Measurements from ENCODE around the gene SEMA4G.

SEMA4G gene, protein sequence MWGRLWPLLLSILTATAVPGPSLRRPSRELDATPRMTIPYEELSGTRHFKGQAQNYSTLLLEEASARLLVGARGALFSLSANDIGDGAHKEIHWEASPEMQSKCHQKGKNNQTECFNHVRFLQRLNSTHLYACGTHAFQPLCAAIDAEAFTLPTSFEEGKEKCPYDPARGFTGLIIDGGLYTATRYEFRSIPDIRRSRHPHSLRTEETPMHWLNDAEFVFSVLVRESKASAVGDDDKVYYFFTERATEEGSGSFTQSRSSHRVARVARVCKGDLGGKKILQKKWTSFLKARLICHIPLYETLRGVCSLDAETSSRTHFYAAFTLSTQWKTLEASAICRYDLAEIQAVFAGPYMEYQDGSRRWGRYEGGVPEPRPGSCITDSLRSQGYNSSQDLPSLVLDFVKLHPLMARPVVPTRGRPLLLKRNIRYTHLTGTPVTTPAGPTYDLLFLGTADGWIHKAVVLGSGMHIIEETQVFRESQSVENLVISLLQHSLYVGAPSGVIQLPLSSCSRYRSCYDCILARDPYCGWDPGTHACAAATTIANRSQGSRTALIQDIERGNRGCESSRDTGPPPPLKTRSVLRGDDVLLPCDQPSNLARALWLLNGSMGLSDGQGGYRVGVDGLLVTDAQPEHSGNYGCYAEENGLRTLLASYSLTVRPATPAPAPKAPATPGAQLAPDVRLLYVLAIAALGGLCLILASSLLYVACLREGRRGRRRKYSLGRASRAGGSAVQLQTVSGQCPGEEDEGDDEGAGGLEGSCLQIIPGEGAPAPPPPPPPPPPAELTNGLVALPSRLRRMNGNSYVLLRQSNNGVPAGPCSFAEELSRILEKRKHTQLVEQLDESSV

DNA sequence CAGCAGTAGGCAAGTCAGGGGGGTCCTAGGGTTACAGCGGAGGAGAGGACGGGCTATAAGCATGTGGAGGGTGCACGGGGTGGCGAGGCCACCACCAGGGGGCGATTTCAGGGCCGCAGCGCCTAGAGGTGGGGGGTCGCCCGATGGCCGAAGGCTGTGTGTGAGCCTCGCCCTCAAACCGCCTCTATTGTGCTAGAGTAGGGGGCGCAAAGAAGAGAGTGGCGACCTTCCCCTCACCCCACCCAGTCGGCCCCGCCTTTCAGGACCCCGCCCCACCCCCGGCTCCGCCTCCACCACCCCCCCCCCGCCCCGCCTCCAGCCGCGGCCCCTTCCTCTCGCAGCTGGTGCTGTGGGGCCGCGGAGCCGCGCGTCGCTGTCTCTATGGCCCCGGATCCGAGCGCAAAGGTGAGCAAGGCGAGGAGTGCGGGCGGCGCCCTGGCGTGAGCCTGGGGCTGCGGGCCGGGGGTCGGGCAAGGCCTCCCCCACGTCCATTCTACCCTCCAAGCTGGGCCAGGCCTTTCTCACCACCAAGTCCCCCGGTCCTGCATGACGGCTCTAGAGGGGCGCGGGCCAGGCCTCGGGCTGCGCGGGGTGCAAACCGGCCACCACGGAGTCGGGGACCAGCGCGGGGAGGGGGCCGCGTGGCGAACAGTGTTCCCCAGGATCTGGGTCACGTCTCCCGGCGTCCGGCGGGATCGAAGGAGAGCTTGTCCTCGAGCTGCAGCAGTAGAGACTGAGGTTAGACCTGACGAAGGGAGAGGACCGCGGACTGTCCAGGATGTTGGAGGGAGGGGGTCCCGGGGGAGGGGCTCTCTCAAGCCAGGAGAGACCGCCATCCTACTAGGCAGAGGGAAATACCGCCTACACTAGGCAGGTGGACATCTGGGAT is at the start of gene SEMA4G:
TSS of gene SEMA4G (plus strand) at position 318 of the 889 bp plus-strand sequence. CDS start 3,409 bp downstream, outside the sequence.
- peak; percentile 82 for DNase-seq

DNA sequence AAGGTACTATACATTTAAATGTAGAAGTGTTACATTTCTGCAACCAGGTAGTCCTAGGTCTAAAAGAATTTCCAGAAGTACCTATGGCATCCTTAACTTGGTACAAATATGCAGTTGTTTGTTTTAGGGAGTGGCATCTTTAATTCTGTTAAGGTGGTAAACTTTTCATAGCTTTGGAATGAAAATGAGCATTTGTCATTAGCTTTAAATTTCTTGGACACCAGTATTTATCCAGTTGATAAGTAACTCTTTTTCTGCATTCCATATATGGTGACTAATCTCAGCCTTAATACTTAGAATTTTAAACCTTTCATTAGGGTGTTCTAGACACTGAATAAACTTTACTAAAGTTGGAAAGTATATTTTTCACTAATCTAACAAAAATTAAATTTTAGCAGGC is 45.7 kb upstream of the SEMA4G start:
- DNase-seq = no peak

DNA sequence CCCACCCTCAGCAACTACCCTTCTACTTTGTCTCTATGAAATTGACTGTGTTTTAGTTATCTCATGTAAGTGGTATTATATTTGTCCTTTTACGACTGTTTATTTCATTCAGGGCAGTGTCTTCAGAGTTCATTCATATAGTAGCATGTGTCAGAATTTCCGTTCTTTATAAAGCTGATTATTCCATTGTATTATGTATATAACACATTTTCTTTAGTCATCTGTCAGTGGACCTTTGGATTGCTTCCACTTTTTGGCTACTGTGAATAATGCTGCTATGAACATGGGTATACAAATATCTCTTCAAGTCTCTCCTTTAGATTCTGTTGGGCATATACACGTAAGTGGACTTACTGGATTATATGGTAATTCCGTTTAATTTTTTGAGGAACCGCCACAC is 42.0 kb upstream of the SEMA4G start:
- DNase-seq = no peak

DNA sequence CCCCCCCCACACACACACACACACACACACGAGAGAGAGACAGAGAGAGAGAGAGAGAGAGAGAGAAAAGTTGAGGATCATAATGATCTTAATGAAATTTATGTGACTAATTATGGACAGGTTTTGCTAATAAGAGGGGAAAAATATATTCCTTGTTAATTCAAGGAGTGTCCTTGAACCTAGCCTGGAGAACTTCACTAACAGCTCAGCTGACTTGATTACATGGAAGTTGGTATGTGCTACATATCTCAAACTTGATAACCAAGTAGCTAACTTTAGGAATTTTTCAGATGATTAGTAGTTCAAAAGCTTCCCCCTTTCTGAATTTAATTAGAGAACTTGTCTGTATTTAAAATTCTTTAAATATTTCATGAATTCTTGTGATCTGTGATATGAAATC is 41.3 kb upstream of the SEMA4G start:
- DNase-seq = no peak

DNA sequence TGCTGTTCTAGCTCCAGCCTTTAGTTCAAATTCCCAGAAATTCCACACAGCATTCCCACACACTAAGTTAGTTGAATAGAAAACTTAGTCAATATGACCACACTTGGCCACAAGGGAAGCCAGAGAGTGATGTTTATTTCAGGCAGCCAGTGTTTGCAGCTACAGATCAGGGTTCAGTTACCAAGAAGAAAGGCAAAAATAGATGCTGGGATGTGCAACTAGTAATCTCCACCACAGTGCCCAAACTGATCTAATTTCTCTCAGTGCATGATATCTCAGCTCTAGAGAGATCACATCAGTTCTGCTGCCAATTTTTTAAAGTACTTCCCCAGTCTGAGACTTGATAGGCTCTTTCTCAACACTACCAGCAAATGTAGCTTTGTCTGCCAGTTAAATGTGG is 38.9 kb upstream of the SEMA4G start:
- DNase-seq = no peak

DNA sequence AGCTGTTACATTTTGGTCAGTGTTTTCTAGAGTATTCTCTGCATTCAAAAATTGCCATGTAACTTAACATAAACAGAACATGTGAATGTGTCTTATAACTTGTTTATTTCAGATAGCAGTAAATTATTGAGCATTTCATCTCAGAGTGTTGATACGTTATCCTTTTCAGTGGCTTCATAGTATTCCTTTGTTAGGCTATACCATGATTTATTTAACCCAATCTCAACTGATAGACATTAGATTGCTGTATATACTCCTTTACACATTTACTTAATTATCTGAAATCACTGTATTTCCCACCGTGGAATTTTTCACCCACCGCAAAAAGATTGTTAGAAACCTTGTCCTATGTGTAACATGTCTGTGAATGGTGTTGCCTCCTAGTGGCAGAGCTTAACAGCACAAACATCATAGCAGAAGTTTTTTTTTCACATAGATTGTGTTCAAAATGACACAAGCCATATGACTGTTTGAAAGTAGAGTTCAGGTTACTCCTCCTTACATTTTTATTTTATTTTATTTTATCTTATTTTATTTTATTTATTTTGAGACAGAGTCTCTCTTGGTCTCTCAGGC is 35.1 kb upstream of the SEMA4G start:
- DNase-seq = no peak

DNA sequence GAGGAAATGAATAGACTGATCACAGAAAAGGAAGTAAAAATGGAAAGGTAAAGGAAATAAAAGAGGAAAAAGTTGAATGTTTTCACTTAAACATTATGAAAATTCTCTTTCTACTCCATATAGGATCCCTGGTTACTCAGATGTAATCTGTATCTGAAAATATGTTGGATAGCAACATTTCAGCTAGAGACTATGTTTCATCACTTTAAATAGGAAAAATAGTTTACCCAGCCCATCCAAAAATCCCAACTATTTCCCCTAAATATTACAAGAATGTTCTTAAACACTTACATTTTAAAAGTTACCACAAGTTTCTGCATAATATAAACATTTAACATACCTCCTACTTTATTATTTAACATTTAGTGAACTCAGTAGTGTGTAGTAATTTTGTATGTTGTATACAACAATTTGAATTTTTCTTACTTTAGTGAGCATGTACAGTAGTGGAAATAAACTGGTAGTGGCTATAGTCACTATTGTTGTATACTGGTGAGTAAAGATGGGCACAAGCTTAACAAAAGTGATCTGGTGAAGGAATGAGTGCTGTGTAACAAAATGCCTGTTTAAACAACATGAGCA is 29.4 kb upstream of the SEMA4G start:
- DNase-seq = no peak

DNA sequence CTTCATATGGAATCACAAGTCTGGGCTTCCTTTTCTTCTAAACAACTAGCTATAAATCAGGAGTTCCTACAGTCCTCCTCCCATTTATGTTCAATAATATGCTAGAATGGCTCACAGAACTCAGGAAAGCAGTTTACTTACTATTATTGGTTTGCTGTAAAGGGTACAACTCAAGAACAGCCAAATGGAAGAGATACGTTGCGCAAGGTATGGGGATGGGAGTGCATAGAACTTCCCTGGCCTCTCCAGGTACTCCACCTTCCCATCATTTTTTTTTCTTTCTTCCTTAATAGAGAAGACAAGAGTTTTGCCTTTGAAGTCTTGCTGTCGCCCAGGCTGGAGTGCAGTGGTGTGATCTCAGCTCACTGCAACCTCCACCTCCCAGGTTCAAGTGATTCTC is 27.1 kb upstream of the SEMA4G start:
- DNase-seq = no peak

DNA sequence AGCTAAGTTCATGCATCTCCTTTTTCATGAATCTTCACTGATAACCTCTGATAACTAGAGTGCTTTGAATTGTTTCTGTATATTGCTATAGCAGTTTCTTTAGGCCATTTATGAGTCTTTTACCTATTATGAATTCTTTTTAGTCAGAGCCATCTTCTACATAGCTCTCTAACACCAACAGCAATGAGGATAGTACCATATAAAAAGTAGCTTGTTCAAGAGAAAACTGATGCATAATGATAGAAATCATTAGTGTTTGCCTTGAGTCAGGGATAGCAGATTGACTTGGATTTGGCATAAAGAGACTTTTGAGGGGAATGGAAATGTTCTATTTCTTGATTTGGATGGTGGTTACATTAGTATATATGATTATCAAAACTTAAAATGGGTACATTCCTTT is 25.8 kb upstream of the SEMA4G start:
- no peak for DNase-seq

DNA sequence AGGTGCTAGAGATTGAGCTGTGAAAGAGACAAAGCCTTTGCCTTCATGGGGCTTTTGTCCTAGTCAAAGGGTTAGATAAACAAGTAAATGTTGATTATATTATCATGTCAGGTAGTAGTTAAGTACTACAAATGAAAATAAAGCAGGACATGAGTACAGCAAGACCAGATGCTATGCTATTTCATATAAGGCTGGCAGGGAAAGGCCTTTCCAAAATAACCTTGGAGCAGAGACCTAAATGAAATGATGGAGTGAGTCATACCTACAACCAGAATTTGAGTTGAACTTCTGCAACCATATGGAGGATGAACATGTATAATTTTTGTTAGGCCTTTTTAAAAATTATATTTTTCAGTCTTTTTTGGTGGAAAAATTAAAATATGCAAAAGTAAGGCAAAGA is 23.6 kb upstream of the SEMA4G start:
- no peak for DNase-seq

DNA sequence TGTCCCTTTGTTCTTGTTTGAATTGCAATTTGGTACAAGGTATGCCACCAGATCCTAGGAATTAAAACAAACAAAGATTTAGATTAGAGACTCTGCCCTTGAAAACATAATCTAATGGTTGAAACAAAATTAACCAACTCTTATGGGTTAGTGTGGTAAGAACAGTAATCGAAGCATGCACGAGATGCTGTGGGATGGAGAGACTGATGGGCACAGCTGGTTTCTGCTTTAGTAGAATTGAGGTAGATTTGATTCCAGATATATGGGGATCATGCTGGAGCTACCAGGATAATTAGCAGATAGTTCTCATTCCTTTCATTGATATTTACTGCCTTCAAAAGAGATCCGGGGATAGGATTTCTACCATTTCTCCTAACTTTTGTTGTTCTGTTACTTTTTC is 20.4 kb upstream of the SEMA4G start:
- DNase-seq = no peak

DNA sequence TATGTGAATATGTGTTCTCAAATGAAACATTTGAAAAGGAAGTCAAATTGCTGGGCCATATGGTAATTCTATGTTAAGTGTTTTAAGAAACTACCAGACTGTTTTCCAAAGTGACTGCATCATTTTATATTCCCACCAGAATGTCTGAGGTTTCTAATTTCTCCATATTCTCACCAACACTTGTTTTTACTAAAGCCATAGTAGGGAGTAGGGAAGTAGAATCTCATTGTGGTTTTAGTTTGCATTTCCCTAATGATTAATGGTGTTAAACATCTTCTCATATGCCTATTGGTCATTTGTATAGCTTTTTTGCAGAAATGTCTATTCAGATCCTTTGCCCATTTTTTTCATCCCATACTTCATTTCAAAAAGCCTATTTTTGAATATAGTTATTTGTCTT is 9.1 kb upstream of the SEMA4G start:
- DNase-seq = no peak

DNA sequence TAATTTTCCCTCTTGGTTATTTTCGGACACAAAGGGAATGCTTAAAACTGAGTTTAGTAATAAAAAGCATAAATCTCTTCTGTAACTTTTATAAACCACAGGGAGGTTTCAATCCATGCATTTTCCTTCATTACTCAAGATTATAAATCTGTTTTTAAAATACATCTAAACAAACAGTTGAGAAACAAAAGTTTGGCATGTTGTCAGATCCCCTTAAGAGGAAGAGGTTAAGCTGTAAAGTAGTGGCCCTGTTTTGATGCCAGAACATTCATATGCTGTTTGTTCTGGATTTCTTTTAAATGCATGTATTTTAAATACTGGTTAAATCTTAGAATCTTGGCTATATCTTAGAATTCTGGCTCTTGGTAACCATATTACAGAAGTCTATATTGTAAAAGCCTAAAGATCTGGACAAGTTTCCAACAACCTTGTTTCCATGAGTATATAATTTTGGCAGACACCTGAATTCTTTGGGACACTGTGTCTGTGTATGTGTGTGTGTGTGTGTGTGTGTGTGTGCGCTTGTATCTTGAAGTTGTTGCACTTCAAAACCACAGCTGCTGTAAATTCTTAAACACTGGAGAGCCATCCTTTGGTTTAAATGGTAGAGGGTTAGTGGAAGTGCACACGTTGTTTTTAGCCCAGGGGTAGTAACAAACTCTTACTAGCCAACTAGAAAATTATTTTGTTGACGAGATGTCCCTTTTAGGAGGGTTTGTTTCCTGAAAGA is 6.8 kb upstream of the SEMA4G start:
- DNase-seq = no peak

DNA sequence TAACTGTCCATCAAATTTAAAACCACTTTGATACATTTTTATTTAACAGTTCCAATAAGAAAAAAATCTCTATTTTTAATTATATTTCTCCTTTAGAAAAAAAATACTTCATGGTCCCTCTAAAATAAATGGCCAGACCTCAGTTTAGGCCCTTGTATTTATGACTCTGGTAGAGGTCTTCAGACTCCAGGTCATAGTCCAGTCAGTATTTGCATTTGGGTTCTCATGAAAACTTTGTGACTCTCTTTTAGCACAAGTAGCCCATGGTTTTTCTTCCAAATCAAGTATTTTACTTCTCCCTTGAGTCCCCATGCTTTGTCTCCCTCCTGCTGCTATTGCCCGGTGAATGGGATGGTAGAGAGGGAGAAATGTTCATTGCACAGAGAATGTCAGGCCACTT is 5.5 kb upstream of the SEMA4G start:
- DNase-seq = no peak

DNA sequence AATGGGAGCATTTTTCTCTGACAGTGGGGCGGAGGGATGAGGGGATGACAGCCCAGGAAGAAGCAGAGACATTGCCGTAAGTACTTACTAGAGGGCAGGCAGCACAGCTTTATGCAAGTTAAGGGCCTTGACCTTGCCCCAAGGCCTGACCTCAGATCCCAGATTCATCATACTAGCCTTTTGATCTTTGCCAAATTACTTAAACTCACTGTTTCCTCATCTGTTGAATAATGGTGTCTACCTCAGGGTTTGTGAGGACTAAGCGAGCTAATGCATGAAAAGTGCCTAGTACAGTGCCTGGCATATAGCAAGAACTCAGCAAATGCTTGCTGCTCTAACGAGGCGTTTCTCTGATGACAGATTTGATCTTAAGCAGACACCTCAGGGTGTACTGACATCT is 3.5 kb upstream of the SEMA4G start:
- DNase-seq = no peak

DNA sequence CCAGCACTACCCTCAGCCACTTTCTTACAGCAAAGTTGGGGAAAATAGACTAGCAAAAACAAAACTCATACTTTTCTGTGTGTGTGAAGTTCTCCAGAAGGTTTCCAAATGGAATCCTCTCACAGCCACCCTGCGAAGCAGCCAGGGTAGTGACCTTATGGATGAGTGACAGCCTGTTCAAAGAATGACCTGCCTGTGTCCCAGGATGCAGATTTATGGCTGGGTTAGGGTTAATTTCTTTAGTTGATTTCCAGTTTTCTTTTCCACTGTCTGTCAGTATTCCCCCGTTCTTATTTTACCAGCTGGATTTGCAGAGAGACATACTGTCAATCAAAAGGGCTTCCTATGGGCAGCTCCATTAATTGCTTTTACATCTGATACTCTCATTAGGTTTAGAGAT is 2.4 kb upstream of the SEMA4G start:
- no peak for DNase-seq

DNA sequence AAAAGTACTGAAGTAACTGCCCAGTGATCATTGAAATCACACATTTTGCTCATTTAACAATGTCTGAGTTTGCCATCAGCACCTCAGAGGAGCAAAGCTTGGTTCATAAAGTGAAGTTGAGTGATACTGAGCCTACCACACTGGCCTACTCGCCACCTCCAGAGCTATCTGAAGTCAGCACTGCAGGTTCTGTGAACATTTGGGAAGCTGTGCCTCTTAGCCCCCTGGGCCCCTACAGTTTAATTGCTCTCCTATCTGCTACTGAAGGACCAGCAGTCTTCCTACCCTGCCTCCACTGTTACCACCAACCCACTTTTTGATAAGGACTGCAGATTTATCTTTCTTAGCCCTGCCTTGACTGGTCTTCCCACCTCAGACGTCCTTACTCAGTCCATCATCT is 2.0 kb upstream of the SEMA4G start:
- no peak for DNase-seq

DNA sequence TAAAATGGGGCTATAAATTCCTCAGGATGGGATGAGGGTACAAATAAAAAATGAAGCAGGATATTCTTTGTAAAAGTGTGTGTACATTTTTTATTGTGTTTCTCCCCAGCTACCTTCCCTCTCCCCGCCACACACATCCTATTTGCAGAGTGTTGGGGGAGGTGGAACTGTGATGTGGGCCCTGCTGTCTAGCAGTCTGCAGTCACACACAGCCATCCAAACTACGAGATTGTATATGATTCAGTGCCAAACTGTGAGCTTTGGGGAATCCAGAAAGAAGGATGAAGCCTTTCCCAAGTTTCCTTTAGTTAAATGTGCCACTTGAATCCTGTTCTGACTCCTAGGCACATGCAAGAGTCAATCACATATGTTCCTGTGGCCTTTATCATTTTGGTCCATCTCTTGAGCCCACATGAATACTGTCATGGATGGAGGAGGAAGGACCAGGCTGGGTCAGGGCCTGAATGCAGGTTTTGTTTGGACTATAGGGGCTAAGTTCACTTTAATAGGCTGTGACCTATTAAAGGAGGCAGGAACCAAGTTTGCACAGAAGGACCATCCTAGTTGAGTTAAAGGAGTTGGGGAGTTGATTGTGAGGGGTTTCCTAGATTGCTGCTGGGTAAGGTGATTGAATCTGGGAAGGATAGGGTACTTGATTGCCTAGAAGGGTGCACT is 1.1 kb upstream of the SEMA4G start:
- DNase-seq = no peak

DNA sequence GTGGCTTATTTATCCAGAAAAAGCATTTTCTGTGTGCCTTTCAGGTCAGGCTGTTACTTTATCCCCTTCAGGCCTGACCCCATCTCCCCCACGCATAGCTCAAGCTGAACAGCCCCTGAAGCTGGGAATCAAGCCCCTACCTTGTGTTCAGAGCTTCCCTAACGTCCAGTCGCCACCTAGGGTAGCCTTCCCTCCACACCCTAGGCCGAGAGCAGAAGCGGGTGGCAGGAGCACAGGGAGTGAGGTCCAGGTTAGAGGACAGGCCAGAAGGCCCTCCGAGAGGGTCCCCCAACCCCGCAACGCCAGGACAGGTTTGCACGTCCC is 479 bp upstream of the SEMA4G start:
- DNase-seq = no peak

DNA sequence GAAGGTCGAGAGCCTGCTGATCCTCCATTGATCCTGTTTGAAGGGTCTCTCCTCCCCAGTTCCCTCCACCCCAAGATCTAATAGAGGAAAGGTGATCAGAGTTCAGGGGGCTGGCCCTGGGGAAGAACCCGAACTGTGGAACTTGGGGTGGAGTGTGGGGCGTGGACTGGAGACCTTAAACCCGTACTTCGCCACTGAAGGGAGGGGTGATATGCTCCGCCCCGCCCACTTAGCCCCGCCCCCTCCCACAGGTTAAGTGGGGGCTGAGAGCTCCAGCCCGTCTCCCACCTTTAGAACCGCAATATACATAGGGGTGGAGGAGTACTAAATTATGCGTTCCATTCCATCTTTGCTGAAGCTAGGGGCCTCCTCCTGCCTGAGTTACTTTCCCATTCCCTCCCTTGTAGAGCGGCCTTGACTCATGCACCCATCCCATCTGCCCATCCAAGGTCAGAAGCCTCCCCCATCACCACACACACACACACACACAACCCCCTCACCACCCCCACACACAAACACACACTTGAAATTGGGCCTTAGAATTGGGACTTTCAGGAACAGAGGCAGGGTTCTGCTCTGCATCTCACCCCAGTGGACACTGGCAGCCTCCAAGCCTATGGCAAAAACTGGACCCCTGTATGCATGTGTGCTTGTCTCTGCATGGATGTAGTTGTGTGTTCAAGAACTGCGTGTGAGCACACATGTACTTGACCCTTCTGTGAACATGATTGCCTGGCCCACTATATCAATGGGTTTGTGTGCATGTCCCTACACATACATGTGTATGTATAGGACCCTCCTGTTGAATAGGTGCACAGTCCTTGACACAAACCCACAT is 991 bp downstream of the SEMA4G start:
- DNase-seq = peak; percentile 53

Measured in NCI-H82 (cell line).